ENCODE measurements around the gene PTCD1.

PTCD1 gene

GRCh38 chr7:99368750-99369389, 69.7 kb downstream of the PTCD1 start:
- no peak for FAIRE-seq

Measured in islet of Langerhans (tissue), 1 donor.